Subcutaneous abdominal adipose tissue (tissue), 5 donors: Measurements from ENCODE around the gene RUBCNL.
A peak's percentile ranks its signal among the peaks of the same experiment; 100 is the strongest.

Experiments used
- H3K27ac ChIP-seq: one replicate; pipeline ENCODE4 v1.7.0; 2013; ENCODE audit warnings: low read depth, mild to moderate bottlenecking, inconsistent platforms, low read length, moderate library complexity
- H3K27me3 ChIP-seq, 5 donors: one replicate each; pipeline ENCODE4 v1.7.0; 2013; ENCODE audit warnings: low read length in 5 of 5, inconsistent platforms in 1 of 5; ENCODE audit not compliant: control insufficient read depth in 5 of 5, insufficient read depth in 4 of 5
- H3K36me3 ChIP-seq, 5 donors: one replicate each; pipeline ENCODE4 v1.7.0; 2013; ENCODE audit warnings: low read length in 5 of 5; ENCODE audit not compliant: control insufficient read depth in 5 of 5, insufficient read depth in 5 of 5
- H3K4me1 ChIP-seq, 5 donors: one replicate each; pipeline ENCODE4 v1.7.0; 2013; ENCODE audit warnings: low read length in 5 of 5, mild to moderate bottlenecking in 3 of 5, moderate library complexity in 1 of 5; ENCODE audit not compliant: control insufficient read depth in 5 of 5, insufficient read depth in 5 of 5
- H3K4me3 ChIP-seq, 5 donors: one replicate each; pipeline ENCODE4 v1.7.0; 2013; ENCODE audit warnings: low read length in 5 of 5, low read depth in 1 of 5
- H3K9ac ChIP-seq, 5 donors: one replicate each; pipeline ENCODE4 v1.7.0; 2013; ENCODE audit warnings: low read length in 5 of 5, mild to moderate bottlenecking in 4 of 5, moderate library complexity in 3 of 5
- H3K9me3 ChIP-seq, 5 donors: one replicate each; pipeline ENCODE4 v1.7.0; 2013; ENCODE audit warnings: low read length in 5 of 5; ENCODE audit not compliant: control insufficient read depth in 5 of 5
- donor health status: healthy.
- donor health status: healthy.
- donor health status: healthy.
- donor health status: healthy.
- donor health status: healthy.

Gene RUBCNL

DNA sequence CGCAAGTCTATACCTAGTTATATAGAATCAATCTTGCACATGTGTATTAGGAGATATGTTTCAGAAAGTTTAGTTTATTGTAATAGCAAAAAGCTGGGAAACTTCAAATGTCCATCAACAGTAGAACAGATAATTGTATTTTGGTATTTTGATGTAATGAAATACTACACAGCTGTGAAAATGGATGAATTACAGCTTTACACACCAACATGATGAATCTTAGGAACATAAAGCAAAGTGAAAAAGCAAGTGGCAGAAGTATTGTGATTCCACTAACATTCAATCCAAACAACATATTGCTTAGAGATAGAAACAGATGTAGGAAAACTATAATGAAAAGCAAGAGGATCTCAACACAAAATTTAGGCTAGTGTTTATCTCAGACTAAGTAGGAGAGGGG, 72.5 kb downstream of the RUBCNL start:
- Histone ChIP-seq H3K27me3 (no peaks in the 10 kb centered on the region), H3K4me3 (no peak overlapping the region), H3K4me1 (no peaks in the 10 kb centered on the region)

DNA sequence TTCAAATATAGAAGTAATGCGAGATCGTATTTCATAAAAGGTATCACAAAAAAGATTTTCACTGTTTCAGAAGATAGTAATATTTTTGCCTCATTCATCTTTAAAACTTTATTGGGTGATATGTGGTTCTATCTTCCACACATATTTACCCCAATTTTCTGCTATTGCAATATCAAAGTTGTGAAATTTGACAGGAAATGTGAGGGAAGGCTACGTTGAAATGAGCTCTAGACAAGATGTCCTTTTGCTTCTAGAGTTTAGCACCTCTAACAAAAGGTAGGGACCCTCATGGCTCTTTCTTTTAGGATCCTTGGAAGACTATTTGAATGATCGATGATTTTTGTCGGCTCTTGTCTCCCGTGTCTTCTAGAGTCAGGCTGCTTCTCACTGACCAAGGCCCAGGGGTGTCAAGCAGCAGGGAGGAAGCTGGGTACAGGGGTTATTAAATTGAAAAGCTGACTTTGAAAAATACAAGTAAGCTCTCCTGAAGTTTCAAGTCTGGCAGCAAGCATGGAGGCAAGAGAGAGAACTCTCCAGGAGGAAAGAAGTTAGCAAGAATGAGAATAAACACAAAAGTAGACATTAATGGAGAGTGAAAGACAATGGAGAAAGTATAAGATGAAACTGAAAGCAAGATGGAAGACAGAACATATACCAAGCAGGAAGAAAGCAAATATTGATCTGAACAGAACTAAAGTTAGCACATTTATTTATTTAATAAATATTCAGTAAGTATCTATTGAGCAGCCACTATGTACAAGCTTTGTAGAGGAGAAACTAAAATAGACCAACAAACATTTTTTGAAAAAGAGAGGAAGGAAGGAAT, 73.4 kb downstream of the RUBCNL start:
- H3K36me3 ChIP-seq: no peaks in the 10 kb centered on the region

More for the DNA sequence above, 72.5 kb downstream of the RUBCNL start:
- H3K9ac ChIP-seq: no peak overlapping the region
- H3K27ac ChIP-seq: no peak overlapping the region
- no peaks in the 10 kb centered on the region for H3K36me3 ChIP-seq
- H3K9me3 ChIP-seq: no peaks in the 10 kb centered on the region

DNA sequence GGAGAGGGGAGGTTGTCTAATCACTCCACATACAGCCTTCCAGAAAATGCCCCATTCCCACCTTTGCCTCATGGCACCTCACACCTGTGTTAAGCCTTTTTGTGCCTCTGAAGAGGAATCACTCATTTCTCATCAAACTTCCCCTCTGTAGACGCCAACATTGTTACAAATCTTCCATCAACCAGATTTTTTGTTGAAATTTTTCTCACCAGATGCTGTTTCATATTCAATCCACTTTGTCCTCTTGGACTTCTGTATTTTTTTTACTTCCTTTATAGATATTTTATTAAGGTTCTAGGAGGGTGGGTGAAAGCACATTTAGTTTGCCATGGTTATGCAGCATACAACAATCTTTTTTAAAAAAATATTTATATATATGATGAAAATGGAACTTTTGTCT, 74.0 kb downstream of the RUBCNL start:
- no peak overlapping the region for H3K4me3 ChIP-seq
- no peaks in the 10 kb centered on the region for H3K36me3 ChIP-seq
- H3K4me1 ChIP-seq: no peaks in the 10 kb centered on the region
- H3K27ac ChIP-seq: no peak overlapping the region
- no peaks in the 10 kb centered on the region for H3K9me3 ChIP-seq
- no peaks in the 10 kb centered on the region for H3K27me3 ChIP-seq
- no peak overlapping the region for H3K9ac ChIP-seq

More for the DNA sequence above, 73.4 kb downstream of the RUBCNL start:
- no peak overlapping the region for H3K4me3 ChIP-seq
- H3K9ac ChIP-seq: no peak overlapping the region
- no peaks in the 10 kb centered on the region for H3K9me3 ChIP-seq
- no peaks in the 10 kb centered on the region for H3K4me1 ChIP-seq
- no peak overlapping the region for H3K27ac ChIP-seq
- H3K27me3 ChIP-seq: no peaks in the 10 kb centered on the region

DNA sequence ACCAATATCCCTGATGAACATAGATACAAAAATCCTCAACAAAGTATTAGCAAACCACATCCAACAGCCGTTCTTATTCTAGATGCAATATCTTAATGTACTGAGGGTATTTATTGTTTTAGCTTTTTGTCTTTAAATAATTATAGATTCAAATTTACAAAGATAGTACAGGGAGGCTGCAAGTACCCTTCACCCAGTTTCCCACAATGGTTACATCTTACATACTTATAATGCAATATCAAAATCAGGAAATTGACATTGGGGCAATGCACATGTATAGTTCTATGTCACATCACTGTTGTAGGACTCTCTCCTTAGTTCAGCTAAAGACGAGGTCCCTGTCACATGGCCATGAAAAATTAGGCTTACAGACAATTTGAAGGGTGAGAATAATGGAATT, 75.8 kb downstream of the RUBCNL start:
- Histone ChIP-seq H3K27ac (no peak overlapping the region), H3K27me3 (no peaks in the 10 kb centered on the region)

DNA sequence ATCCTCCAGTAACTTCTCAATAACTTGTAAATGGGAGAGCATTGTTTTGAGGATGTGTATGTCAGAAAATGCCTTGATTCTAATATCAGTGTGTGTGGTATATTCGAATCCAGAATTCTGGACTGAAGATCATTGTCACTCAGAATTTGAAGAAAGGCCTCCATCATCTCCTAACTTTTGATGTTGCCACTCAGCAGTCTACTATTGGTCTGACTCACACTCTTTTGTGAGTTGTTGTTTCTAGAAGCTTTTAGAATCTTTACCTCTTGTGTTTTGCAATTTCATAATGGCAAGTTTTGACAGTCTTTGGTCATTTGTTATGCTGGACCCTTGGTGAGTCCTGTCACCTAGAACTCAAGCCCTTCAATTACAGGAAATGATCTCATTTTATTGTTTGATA, 77.0 kb downstream of the RUBCNL start:
- Histone ChIP-seq H3K27ac (no peak overlapping the region), H3K36me3 (no peaks in the 10 kb centered on the region), H3K9ac (no peak overlapping the region), H3K9me3 (no peaks in the 10 kb centered on the region), H3K4me1 (no peaks in the 10 kb centered on the region), H3K27me3 (no peaks in the 10 kb centered on the region), H3K4me3 (no peak overlapping the region)

More for the DNA sequence above, 75.8 kb downstream of the RUBCNL start:
- Histone ChIP-seq H3K4me3 (no peak overlapping the region), H3K36me3 (no peaks in the 10 kb centered on the region), H3K4me1 (no peaks in the 10 kb centered on the region), H3K9me3 (no peaks in the 10 kb centered on the region), H3K9ac (no peak overlapping the region)

DNA sequence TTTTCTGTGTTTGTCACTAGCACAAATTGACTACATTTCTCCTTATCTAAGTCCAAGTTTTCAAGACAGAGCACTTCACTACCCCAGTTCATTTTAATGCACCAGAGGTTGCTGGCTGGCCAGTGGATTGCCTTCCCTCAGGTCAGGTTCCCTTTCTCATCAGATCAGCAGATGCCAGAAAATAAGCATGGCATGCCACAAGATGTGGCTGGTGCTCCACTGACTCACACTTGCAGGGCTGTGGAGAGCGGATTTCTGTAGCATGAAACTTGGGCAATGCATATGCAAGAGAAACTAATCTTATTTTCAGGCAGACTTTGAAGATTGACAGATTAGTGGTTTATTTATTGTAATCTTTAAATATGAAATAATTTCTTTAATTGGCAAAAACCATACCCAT, 79.5 kb downstream of the RUBCNL start:
- Histone ChIP-seq H3K36me3 (no peaks in the 10 kb centered on the region), H3K9ac (no peak overlapping the region), H3K4me3 (no peak overlapping the region), H3K9me3 (no peaks in the 10 kb centered on the region), H3K4me1 (peaks cover 0 to 13% (median 6%) of the 10 kb centered on the region in 5 donors), H3K27ac (no peak overlapping the region), H3K27me3 (no peaks in the 10 kb centered on the region)

DNA sequence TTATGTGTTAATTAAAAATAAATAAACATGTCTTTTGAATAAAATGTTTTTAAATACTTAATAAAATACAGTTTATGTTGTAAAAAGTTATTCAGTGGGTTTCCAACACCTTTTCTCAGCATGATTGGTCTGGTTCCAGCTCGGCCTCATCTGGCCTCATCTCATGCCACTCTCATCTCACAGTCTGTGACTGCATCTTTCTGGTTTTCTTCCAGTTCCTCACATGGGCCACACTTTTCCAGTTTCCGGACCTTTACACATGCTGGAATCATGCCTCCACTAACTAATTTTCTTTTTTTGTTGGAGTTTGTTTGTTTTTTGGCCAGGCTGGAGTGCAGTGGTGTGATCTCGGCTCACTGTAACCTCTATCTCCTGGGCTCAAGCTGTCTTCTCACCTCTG, 82.5 kb downstream of the RUBCNL start:
- no peaks in the 10 kb centered on the region for H3K27me3 ChIP-seq
- H3K4me1 ChIP-seq: peaks cover 0 to 13% (median 6%) of the 10 kb centered on the region in 5 donors
- no peaks in the 10 kb centered on the region for H3K36me3 ChIP-seq
- H3K4me3 ChIP-seq: no peak overlapping the region
- no peaks in the 10 kb centered on the region for H3K9me3 ChIP-seq
- no peak overlapping the region for H3K27ac ChIP-seq
- H3K9ac ChIP-seq: no peak overlapping the region

DNA sequence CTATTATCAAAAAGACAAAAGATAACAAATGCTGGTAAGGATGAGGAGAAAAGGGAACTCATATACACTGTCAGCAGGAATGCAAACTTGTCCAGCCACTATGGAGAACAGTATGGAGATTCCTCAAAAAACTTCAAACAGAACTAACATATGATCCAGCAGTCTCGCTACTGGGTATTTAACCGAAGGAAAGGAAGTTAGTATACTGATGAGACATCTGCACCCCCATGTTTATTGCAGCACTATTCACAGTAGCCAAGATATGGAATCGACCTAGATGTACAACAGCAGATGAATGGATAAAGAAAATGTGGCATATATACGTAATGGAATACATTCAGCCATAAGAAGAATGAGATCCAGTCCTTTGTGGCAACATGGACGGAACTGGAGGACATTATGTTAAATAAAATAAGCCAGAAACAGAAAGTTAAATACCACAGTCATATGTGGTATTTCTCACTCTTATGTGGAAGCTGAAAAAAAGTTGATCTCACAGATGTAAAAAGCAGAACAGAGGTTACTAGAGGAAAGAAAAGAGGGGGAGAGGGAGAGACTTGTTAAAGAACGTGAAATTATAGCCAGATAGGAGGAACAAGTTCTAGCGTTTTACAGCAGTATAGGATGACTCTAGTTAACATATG, 83.2 kb downstream of the RUBCNL start:
- Histone ChIP-seq H3K4me3 (no peak overlapping the region), H3K27ac (no peak overlapping the region), H3K27me3 (no peaks in the 10 kb centered on the region), H3K9me3 (no peaks in the 10 kb centered on the region), H3K36me3 (no peaks in the 10 kb centered on the region), H3K9ac (no peak overlapping the region), H3K4me1 (peaks cover 0 to 13% (median 6%) of the 10 kb centered on the region in 5 donors)

DNA sequence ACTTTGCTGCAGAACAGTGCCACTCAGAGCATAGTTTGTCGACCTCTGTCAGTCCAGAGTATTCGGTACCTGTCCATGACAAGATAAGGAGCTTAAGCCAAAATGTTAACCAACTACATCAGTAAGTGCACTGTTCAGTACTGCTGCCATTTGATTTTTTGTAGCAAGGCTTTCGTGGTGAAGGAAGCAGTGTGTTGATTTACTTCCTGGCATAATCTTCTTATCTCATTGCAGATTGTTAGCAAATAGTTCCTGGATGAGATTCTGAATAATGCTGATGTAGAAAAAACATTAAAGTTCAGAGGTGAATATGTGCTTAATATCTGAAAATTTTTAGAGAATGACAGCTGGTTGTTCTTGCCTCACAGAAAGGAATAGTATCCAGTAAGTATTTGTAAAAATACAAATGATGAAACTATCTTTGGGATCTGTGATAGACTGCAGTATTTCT, 89.7 kb downstream of the RUBCNL start:
- H3K4me1 ChIP-seq: peaks cover 4 to 31% (median 28%) of the 10 kb centered on the region in 5 donors
- no peaks in the 10 kb centered on the region for H3K27me3 ChIP-seq
- H3K36me3 ChIP-seq: no peaks in the 10 kb centered on the region
- no peak overlapping the region for H3K4me3 ChIP-seq
- no peaks in the 10 kb centered on the region for H3K9me3 ChIP-seq
- peak overlapping the region; percentile 15 for H3K27ac ChIP-seq
- no peak overlapping the region for H3K9ac ChIP-seq

DNA sequence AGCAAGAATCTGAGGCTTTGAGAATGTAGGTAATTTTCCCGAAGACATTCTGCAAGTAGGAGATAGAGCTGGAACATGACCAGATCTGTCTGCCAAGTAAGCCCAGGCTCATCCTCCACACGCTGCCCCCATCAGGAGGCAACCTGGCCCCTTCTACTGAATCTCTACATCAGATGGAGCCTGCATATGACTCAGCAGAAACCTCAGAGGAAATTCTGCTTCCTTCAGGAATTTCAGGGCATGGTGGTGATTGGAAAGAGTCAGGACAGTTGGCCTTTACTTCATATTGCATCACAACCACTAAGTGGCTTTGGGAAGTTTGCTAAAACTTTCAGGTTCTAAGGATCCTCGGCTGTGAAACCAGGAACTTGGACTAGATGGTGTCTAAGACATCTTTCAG, 90.1 kb downstream of the RUBCNL start:
- peaks cover 4 to 31% (median 28%) of the 10 kb centered on the region in 5 donors for H3K4me1 ChIP-seq
- H3K27me3 ChIP-seq: no peaks in the 10 kb centered on the region
- peak overlapping the region; percentile 84 for H3K27ac ChIP-seq
- peak overlapping the region in 1 of 5 donors; percentile 6 for H3K9ac ChIP-seq
- H3K4me3 ChIP-seq: no peak overlapping the region
- H3K36me3 ChIP-seq: no peaks in the 10 kb centered on the region
- H3K9me3 ChIP-seq: no peaks in the 10 kb centered on the region
